Body of pancreas (tissue), 4 donors: ENCODE measurements around the gene TMTC2.

ENCODE experiments used
- CTCF ChIP-seq, 7 experiments: fragments of 450-650 bp in 4 of 7; fragments of 200-600 bp in 3 of 7; sonication (generic) in 3 of 7; IDR thresholded peaks; one replicate each; pipeline ENCODE4 v1.5.1; 2016 to 2019; ENCODE audit warnings: antibody characterized with exemption in 7 of 7
- POLR2A ChIP-seq, 3 donors: fragments of 450-650 bp; IDR thresholded peaks; one replicate each; pipeline ENCODE4 v1.6.1; 2016; ENCODE audit warnings: antibody characterized with exemption in 3 of 3, mild to moderate bottlenecking in 2 of 3

- TF ChIP-seq CTCF (IDR thresholded peaks at IDR 0.05) (no peak), POLR2A (IDR thresholded peaks at IDR 0.05) (no peak)
Measured at GRCh38 chr12:82688596-82688995, 1.9 kb downstream of the TMTC2 start.
